Breast epithelium (tissue), 3 donors: ENCODE measurements around the gene CCDC88C.

ENCODE experiments used
- POLR2A ChIP-seq: fragments of 450-650 bp; IDR thresholded peaks from one replicate; pipeline ENCODE4 v1.6.1; 2016; ENCODE audit warnings: antibody characterized with exemption, mild to moderate bottlenecking, moderate library complexity
- POLR2AphosphoS5 ChIP-seq, 3 donors: sonication (generic); formaldehyde crosslinking; IDR thresholded peaks; one replicate each; pipeline ENCODE4 v1.6.1; 2017; ENCODE audit warnings: antibody characterized with exemption in 3 of 3
- TF ChIP-seq, protein P1 (sequence below), 3 donors: fragments of 450-650 bp; IDR thresholded peaks; one replicate each; pipeline ENCODE4 v1.5.1; 2016 to 2017; ENCODE audit warnings: antibody characterized with exemption in 3 of 3, mild to moderate bottlenecking in 3 of 3, moderate library complexity in 3 of 3

DNA sequence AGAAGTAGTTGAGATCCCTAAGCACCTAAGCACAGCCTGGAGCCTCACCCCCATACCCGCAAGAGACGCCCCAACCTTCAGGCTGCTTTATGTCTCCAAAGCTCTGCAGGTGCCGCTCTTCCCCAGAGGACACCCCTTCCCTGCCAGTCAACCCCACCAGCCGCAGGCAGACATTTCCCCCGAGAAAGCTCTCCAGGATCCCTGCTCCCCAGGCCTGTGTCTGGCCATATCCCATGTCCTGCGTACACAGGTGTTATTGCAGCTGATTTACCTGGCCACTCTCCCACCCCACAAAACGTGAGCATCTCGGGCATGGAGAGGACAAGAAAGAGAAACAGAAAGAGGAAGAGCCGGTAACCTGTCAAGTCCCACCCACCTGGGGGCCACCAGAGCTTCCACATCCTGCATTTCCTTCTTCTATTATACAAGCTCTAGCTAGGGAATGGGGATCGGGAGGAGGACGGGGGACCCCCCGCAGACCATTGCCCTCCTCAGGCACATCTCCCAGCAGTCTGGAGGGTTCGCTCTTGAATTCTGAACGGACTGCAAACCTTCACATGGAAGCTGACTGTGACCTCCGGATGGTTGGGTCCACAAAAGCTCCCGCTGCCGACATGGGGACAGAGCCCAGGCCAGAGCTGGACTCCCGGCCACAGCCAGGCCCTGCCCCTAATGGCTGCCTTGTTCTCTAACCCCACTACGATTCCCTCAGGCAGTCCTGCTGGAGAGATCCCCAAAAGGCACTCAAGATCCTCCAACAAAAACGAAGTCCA, 17.6 kb downstream of the CCDC88C start:
- TF ChIP-seq, protein P1, sequence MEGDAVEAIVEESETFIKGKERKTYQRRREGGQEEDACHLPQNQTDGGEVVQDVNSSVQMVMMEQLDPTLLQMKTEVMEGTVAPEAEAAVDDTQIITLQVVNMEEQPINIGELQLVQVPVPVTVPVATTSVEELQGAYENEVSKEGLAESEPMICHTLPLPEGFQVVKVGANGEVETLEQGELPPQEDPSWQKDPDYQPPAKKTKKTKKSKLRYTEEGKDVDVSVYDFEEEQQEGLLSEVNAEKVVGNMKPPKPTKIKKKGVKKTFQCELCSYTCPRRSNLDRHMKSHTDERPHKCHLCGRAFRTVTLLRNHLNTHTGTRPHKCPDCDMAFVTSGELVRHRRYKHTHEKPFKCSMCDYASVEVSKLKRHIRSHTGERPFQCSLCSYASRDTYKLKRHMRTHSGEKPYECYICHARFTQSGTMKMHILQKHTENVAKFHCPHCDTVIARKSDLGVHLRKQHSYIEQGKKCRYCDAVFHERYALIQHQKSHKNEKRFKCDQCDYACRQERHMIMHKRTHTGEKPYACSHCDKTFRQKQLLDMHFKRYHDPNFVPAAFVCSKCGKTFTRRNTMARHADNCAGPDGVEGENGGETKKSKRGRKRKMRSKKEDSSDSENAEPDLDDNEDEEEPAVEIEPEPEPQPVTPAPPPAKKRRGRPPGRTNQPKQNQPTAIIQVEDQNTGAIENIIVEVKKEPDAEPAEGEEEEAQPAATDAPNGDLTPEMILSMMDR (IDR thresholded peaks at IDR 0.05): no peak
- TF ChIP-seq POLR2A: no peak
- TF ChIP-seq POLR2AphosphoS5 (IDR thresholded peaks at IDR 0.05): no peak
